Measurements from ENCODE around the gene BLM.
"Not testable (repeated sequence)": the region's sequence is repeated elsewhere in the genome, so short reads cannot be mapped to it uniquely, and the experiment has no call there.

BLM gene

GRCh38 chr15:90735923-90736322, 18.8 kb downstream of the BLM start:
- H3K36me3 Mint-ChIP-seq (ENCODE audit: low read depth) = peaks cover 77% of the 10 kb centered on the region

GRCh38 chr15:90740545-90740944, 23.4 kb downstream of the BLM start:
- H3K4me1 Mint-ChIP-seq; H3K27ac Mint-ChIP-seq; H3K4me3 Mint-ChIP-seq; DNase-seq; H3K27me3 Mint-ChIP-seq (ENCODE audit: low read depth, poor library complexity): not testable (repeated sequence)
- H3K9me3 Mint-ChIP-seq = peaks cover 15% of the 10 kb centered on the region
- H3K36me3 Mint-ChIP-seq (ENCODE audit: low read depth) = peaks cover 38% of the 10 kb centered on the region

More at GRCh38 chr15:90735923-90736322, 18.8 kb downstream of the BLM start:
- H3K4me3 Mint-ChIP-seq = no peak overlapping the region
- peaks cover 4% of the 10 kb centered on the region for H3K27me3 Mint-ChIP-seq (ENCODE audit: low read depth, poor library complexity)
- no peak overlapping the region for H3K27ac Mint-ChIP-seq
- H3K9me3 Mint-ChIP-seq = peaks cover 31% of the 10 kb centered on the region
- no peaks in the 10 kb centered on the region for H3K4me1 Mint-ChIP-seq
- TF ChIP-seq, protein P1, sequence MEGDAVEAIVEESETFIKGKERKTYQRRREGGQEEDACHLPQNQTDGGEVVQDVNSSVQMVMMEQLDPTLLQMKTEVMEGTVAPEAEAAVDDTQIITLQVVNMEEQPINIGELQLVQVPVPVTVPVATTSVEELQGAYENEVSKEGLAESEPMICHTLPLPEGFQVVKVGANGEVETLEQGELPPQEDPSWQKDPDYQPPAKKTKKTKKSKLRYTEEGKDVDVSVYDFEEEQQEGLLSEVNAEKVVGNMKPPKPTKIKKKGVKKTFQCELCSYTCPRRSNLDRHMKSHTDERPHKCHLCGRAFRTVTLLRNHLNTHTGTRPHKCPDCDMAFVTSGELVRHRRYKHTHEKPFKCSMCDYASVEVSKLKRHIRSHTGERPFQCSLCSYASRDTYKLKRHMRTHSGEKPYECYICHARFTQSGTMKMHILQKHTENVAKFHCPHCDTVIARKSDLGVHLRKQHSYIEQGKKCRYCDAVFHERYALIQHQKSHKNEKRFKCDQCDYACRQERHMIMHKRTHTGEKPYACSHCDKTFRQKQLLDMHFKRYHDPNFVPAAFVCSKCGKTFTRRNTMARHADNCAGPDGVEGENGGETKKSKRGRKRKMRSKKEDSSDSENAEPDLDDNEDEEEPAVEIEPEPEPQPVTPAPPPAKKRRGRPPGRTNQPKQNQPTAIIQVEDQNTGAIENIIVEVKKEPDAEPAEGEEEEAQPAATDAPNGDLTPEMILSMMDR (IDR thresholded peaks at IDR 0.05) = no peak
- no peak for DNase-seq

DNA sequence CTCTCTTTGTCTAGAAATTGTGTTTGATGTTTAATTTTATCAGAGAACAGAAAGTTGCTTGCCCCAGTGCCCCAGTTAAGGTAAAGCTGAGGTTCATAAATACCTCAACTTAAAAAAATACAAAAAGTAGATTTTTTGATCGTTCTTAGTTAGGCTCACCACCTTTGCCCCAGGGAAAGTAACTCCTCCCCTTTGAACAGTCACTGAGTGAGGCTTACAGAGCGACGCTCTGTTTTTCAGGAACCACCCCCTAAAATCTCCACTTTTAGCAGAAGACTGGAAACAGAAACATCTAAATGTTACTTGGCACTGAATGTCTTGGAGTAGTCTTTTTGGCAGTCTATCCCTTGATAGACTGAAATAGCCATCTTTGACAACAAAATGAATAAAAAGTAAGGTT, 24.9 kb downstream of the BLM start:
- Mint-ChIP-seq H3K27me3 (ENCODE audit: low read depth, poor library complexity) (peaks cover 4% of the 10 kb centered on the region), H3K4me3 (no peak overlapping the region), H3K36me3 (ENCODE audit: low read depth) (peaks cover 40% of the 10 kb centered on the region), H3K9me3 (peaks cover 15% of the 10 kb centered on the region), H3K4me1 (no peaks in the 10 kb centered on the region), H3K27ac (no peak overlapping the region)
- no peak for DNase-seq
- TF ChIP-seq, protein P1 (IDR thresholded peaks at IDR 0.05) = no peak

GRCh38 chr15:90743407-90743806, 26.3 kb downstream of the BLM start:
- Mint-ChIP-seq H3K4me1 (no peaks in the 10 kb centered on the region), H3K4me3 (no peak overlapping the region), H3K27ac (no peak overlapping the region), H3K36me3 (ENCODE audit: low read depth) (peaks cover 36% of the 10 kb centered on the region), H3K27me3 (ENCODE audit: low read depth, poor library complexity) (peaks cover 4% of the 10 kb centered on the region), H3K9me3 (peaks cover 14% of the 10 kb centered on the region)
- TF ChIP-seq, protein P1 (IDR thresholded peaks at IDR 0.05) = no peak
- DNase-seq = no peak

DNA sequence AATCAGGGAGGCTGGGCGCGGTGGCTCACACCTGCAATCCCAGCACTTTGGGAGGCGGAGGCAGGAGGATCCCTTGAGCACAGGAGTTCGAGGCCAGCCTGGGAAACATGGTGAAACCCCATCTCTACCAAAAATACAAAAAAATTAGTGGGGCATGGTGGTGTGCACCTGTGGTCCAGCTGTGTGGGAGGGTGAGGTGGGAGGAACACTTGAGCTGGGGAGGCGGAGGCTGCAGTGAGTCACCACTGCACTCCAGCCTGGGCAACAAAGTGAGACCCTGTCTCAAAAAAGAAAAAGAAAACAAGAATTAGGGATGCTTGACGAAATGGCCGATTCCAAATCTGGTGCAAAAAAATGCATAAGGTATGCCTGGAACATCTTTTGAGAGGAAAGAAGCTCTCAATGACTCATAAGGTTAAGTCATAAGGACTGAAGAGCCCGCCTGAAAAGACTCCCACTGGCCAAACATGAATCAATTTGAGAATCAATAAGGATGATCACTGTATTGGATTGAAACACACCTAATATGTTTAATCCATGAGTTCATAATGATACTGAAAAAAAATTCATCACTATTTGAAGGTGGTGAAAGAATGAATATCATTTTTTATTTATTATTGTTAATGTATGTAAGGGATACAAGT, 27.7 kb downstream of the BLM start:
- TF ChIP-seq, protein P1 (IDR thresholded peaks at IDR 0.05) = no peak
- peaks cover 28% of the 10 kb centered on the region for H3K36me3 Mint-ChIP-seq (ENCODE audit: low read depth)
- no peak for DNase-seq
- H3K4me1 Mint-ChIP-seq = no peaks in the 10 kb centered on the region
- H3K27ac Mint-ChIP-seq = no peak overlapping the region
- H3K4me3 Mint-ChIP-seq = no peak overlapping the region
- H3K9me3 Mint-ChIP-seq = peaks cover 9% of the 10 kb centered on the region
- H3K27me3 Mint-ChIP-seq (ENCODE audit: low read depth, poor library complexity) = peaks cover 3% of the 10 kb centered on the region

- Mint-ChIP-seq H3K27ac (peak overlapping the region; percentile 39), H3K9me3 (no peaks in the 10 kb centered on the region), H3K27me3 (ENCODE audit: low read depth, poor library complexity) (no peaks in the 10 kb centered on the region), H3K36me3 (ENCODE audit: low read depth) (peaks cover 28% of the 10 kb centered on the region), H3K4me1 (no peaks in the 10 kb centered on the region), H3K4me3 (no peak overlapping the region)
- no peak for DNase-seq
- TF ChIP-seq, protein P1 (IDR thresholded peaks at IDR 0.05) = no peak
These were observed 32.6 kb downstream of the BLM start for GRCh38 chr15:90749754-90750153.

All from nephron progenitor cell (in vitro differentiated cells).